Measurements from ENCODE around the gene ST6GALNAC6.

GRCh38 chr9:127904561-127905003, 5.2 kb upstream of the ST6GALNAC6 start:
- TF ChIP-seq CTCF (conservative IDR thresholded peaks at IDR 0.05 in 1 of 2, IDR thresholded peaks at IDR 0.05 in 1 of 2; ENCODE audit: extremely low read depth in 1 of 2, insufficient read depth in 1 of 2, low read depth in 1 of 2, low read length in 2 of 2) (no peak), EZH2 (IDR thresholded peaks at IDR 0.05; ENCODE audit: borderline replicate concordance, low read length) (no peak)

Measured in mammary epithelial cell (primary cell).